Measurements from ENCODE around the gene DGKG. TPM values are rescaled to one million over a fixed set of nuclear protein-coding genes. Genes with fewer than 3 reads are reported as not detected.

The DGKG gene
- total RNA-seq, 1 donor from 2014 or later = 0.54 TPM

GRCh38 chr3:186321746-186322145, 40.3 kb downstream of the DGKG start:
- H3K9me3 Mint-ChIP-seq (ENCODE audit: unreplicated experiment) = no peaks in the 10 kb centered on the region

GRCh38 chr3:186320862-186321568, 41.0 kb downstream of the DGKG start:
- Mint-ChIP-seq H3K9me3 (ENCODE audit: unreplicated experiment) (no peaks in the 10 kb centered on the region), H3K27me3 (ENCODE audit: unreplicated experiment) (peaks cover 6% of the 10 kb centered on the region), H3K4me3 (ENCODE audit: unreplicated experiment) (no peak overlapping the region), H3K36me3 (ENCODE audit: low read depth, unreplicated experiment) (no peaks in the 10 kb centered on the region), H3K4me1 (ENCODE audit: unreplicated experiment) (no peaks in the 10 kb centered on the region), H3K27ac (ENCODE audit: unreplicated experiment) (no peak overlapping the region)
- DNase-seq (ENCODE audit: low spot score) = no peak
- TF ChIP-seq CTCF (IDR thresholded peaks at IDR 0.05; ENCODE audit: unreplicated experiment) = no peak

More at GRCh38 chr3:186321746-186322145, 40.3 kb downstream of the DGKG start:
- no peak overlapping the region for H3K27ac Mint-ChIP-seq (ENCODE audit: unreplicated experiment)
- peaks cover 6% of the 10 kb centered on the region for H3K27me3 Mint-ChIP-seq (ENCODE audit: unreplicated experiment)
- no peaks in the 10 kb centered on the region for H3K4me1 Mint-ChIP-seq (ENCODE audit: unreplicated experiment)
- DNase-seq (ENCODE audit: low spot score) = no peak
- H3K36me3 Mint-ChIP-seq (ENCODE audit: low read depth, unreplicated experiment) = no peaks in the 10 kb centered on the region
- H3K4me3 Mint-ChIP-seq (ENCODE audit: unreplicated experiment) = no peak overlapping the region
- TF ChIP-seq CTCF (IDR thresholded peaks at IDR 0.05; ENCODE audit: unreplicated experiment) = no peak

GRCh38 chr3:186319945-186320344, 42.1 kb downstream of the DGKG start:
- no peak for TF ChIP-seq CTCF (IDR thresholded peaks at IDR 0.05; ENCODE audit: unreplicated experiment)
- H3K27ac Mint-ChIP-seq (ENCODE audit: unreplicated experiment) = no peak overlapping the region
- H3K4me1 Mint-ChIP-seq (ENCODE audit: unreplicated experiment) = no peaks in the 10 kb centered on the region
- peaks cover 6% of the 10 kb centered on the region for H3K27me3 Mint-ChIP-seq (ENCODE audit: unreplicated experiment)
- no peak for DNase-seq (ENCODE audit: low spot score)
- H3K4me3 Mint-ChIP-seq (ENCODE audit: unreplicated experiment) = no peak overlapping the region
- no peaks in the 10 kb centered on the region for H3K36me3 Mint-ChIP-seq (ENCODE audit: low read depth, unreplicated experiment)
- no peaks in the 10 kb centered on the region for H3K9me3 Mint-ChIP-seq (ENCODE audit: unreplicated experiment)

GRCh38 chr3:186318135-186318534, 43.9 kb downstream of the DGKG start:
- Mint-ChIP-seq H3K4me1 (ENCODE audit: unreplicated experiment) (no peaks in the 10 kb centered on the region), H3K27ac (ENCODE audit: unreplicated experiment) (no peak overlapping the region), H3K36me3 (ENCODE audit: low read depth, unreplicated experiment) (no peaks in the 10 kb centered on the region), H3K9me3 (ENCODE audit: unreplicated experiment) (no peaks in the 10 kb centered on the region), H3K27me3 (ENCODE audit: unreplicated experiment) (peaks cover 6% of the 10 kb centered on the region), H3K4me3 (ENCODE audit: unreplicated experiment) (no peak overlapping the region)
- DNase-seq (ENCODE audit: low spot score) = no peak
- no peak for TF ChIP-seq CTCF (IDR thresholded peaks at IDR 0.05; ENCODE audit: unreplicated experiment)

- no peak for DNase-seq (ENCODE audit: low spot score)
- Mint-ChIP-seq H3K36me3 (ENCODE audit: low read depth, unreplicated experiment) (no peaks in the 10 kb centered on the region), H3K27ac (ENCODE audit: unreplicated experiment) (no peak overlapping the region), H3K4me3 (ENCODE audit: unreplicated experiment) (no peak overlapping the region), H3K9me3 (ENCODE audit: unreplicated experiment) (no peaks in the 10 kb centered on the region), H3K27me3 (ENCODE audit: unreplicated experiment) (peaks cover 6% of the 10 kb centered on the region), H3K4me1 (ENCODE audit: unreplicated experiment) (no peaks in the 10 kb centered on the region)
- no peak for TF ChIP-seq CTCF (IDR thresholded peaks at IDR 0.05; ENCODE audit: unreplicated experiment)
Observed at GRCh38 chr3:186317478-186317877, 44.6 kb downstream of the DGKG start.

Measured in endothelial cell (in vitro differentiated cells).